Psoas muscle (tissue), 8 donors: ENCODE measurements around the gene LILRA6. TPM values are rescaled to one million over a fixed set of nuclear protein-coding genes. Genes with fewer than 3 reads are reported as not detected.
"Not testable (repeated sequence)": the region's sequence is repeated elsewhere in the genome, so short reads cannot be mapped to it uniquely, and the experiment has no call there.

Source experiments
- ATAC-seq, 4 donors: fragments of 200-7000 bp; cut with Tn5 transposase; one replicate each; pipeline ENCODE4 v1.9.1; 2020; ENCODE audit warnings: moderate library complexity in 3 of 4, mild to moderate bottlenecking in 2 of 4
- DNase-seq, 2 donors: peaks; one replicate each; pipeline ENCODE4 v3.0.0-alpha.2; 2020
- H3K27ac ChIP-seq: fragments of 200-600 bp; one replicate; pipeline ENCODE4 v1.8.0; 2022
- H3K27me3 ChIP-seq, 3 donors: fragments of 200-600 bp in 1 of 3; one replicate each; pipeline versions ENCODE4 v1.6.1 to v1.8.0; 2013 to 2022; ENCODE audit warnings: low read length in 2 of 3, mild to moderate bottlenecking in 2 of 3, moderate library complexity in 1 of 3; ENCODE audit not compliant: insufficient read depth in 3 of 3
- H3K36me3 ChIP-seq, 2 donors: fragments of 200-600 bp in 1 of 2; one replicate each; pipeline versions ENCODE4 v1.6.1 to v1.8.0; 2013 to 2022; ENCODE audit warnings: low read depth in 1 of 2, mild to moderate bottlenecking in 1 of 2, moderate library complexity in 1 of 2; ENCODE audit not compliant: insufficient read depth in 1 of 2
- H3K4me1 ChIP-seq: fragments of 200-600 bp; one replicate; pipeline ENCODE4 v1.8.0; 2022
- H3K4me3 ChIP-seq: fragments of 200-600 bp; one replicate; pipeline ENCODE4 v1.8.0; 2022; ENCODE audit warnings: mild to moderate bottlenecking
- H3K9me3 ChIP-seq: fragments of 200-600 bp; one replicate; pipeline ENCODE4 v1.8.0; 2022
- CTCF ChIP-seq: fragments of 200-600 bp; IDR thresholded peaks from one replicate; pipeline ENCODE4 v1.8.0; 2022; ENCODE audit warnings: antibody characterized with exemption
- WGBS, 3 donors: extraction: QIAGEN DNeasy Blood & Tissue Kit; methylation state at CpG; one replicate each; pipeline versions ENCODE4 v1.1.6 to v1.1.7; 2013; 5-methylcytosine and 5-hydroxymethylcytosine counted together
- intact Hi-C, 2 donors: fragments of 100-400 bp; cut with DNase I; formaldehyde crosslinking; loops; one replicate each; pipeline versions ENCODE4 v1.11.0 to v1.14.2; 2022
- polyA plus RNA-seq, 3 donors: library from polyadenylated mRNA; stranded (reverse); fragments of 200-250 nt; gene quantifications; one replicate each; pipeline ENCODE4 v1.2.3, GENCODE V29; 2013
- total RNA-seq, 4 donors: library from RNA; stranded (reverse); fragmentation: NEBNext Ultra II Directional in 2 of 4; extraction: Animal tissue kit (Norgen Biotek cat#: 25700) in 2 of 4; gene quantifications; one replicate each; pipeline versions ENCODE4 v1.2.1 to v1.2.4, GENCODE V29; 2021 to 2023
- donor health status: healthy with polysubstance abuse.
- donor health status: DM: no; HTN: no; CAD: no; lungs with moderate emphysema.
- donor health status: Bipolar disorder and iron deficiency.
- donor health status: healthy.
- donor health status: DM: yes; HTN: yes; CAD: no.
- donor health status: DM: no; HTN: no; CAD: no.
- donor health status: DM: no; HTN: no; CAD: no.
- donor health status: DM: yes; HTN: yes; CAD: no.

LILRA6 gene
- total and polyA plus RNA-seq, 7 donors, result 0.22 to 1.6 (median 0.54) TPM

GRCh38 chr19:54199401-54199800 is 43.2 kb downstream of the LILRA6 start:
- no peak for TF ChIP-seq CTCF
- Histone ChIP-seq H3K27me3 (no peaks in the 10 kb centered on the region), H3K27ac (no peak overlapping the region), H3K4me1 (peaks cover 28% of the 10 kb centered on the region), H3K9me3 (no peaks in the 10 kb centered on the region), H3K4me3 (no peak overlapping the region), H3K36me3 (peaks cover 8 to 50% of the 10 kb centered on the region in 2 donors)
- intact Hi-C loops, result no loop called here
- ATAC-seq (no peak), DNase-seq (no peak)
- 92% methylated on average over 16 of the region's 16 CpGs for WGBS, 3 donors

GRCh38 chr19:54197121-54197520 is 45.5 kb downstream of the LILRA6 start:
- Histone ChIP-seq H3K4me1 (peaks cover 9% of the 10 kb centered on the region), H3K27me3 (no peaks in the 10 kb centered on the region), H3K27ac (no peak overlapping the region), H3K36me3 (peaks cover 8 to 50% of the 10 kb centered on the region in 2 donors), H3K9me3 (no peaks in the 10 kb centered on the region), H3K4me3 (no peak overlapping the region)
- intact Hi-C loops, result no loop called here
- DNase-seq, result no peak
- TF ChIP-seq CTCF, result no peak
- ATAC-seq, result no peak
- 66 to 76% (median 69%) methylated on average over 3 of the region's 3 CpGs for WGBS, 3 donors

GRCh38 chr19:54196536-54196935 is 46.1 kb downstream of the LILRA6 start:
- H3K9me3 ChIP-seq, result no peaks in the 10 kb centered on the region
- no peak for TF ChIP-seq CTCF
- no peaks in the 10 kb centered on the region for H3K27me3 ChIP-seq
- H3K36me3 ChIP-seq, result peaks cover 6 to 49% of the 10 kb centered on the region in 2 donors
- H3K4me3 ChIP-seq, result no peak overlapping the region
- ATAC-seq (no peak), DNase-seq (no peak)
- 94 to 96% (median 94%) methylated on average over 7 of the region's 7 CpGs for WGBS, 3 donors
- intact Hi-C loops, result no loop called here
- no peak overlapping the region for H3K27ac ChIP-seq
- peaks cover 9% of the 10 kb centered on the region for H3K4me1 ChIP-seq

GRCh38 chr19:54194463-54194862 is 48.1 kb downstream of the LILRA6 start:
- ATAC-seq, H3K9me3 ChIP-seq: not testable (repeated sequence)
- 93 to 95% (median 95%) methylated on average over 12 of the region's 12 CpGs for WGBS, 3 donors

GRCh38 chr19:54193011-54193410 is 49.6 kb downstream of the LILRA6 start:
- ATAC-seq (no peak), DNase-seq (no peak)
- H3K9me3 ChIP-seq, result no peaks in the 10 kb centered on the region
- intact Hi-C loops, result no loop called here
- H3K4me1 ChIP-seq, result peaks cover 17% of the 10 kb centered on the region
- no peak overlapping the region for H3K27ac ChIP-seq
- WGBS, 3 donors, result 90 to 93% (median 91%) methylated on average over 11 of the region's 11 CpGs
- no peak for TF ChIP-seq CTCF
- no peak overlapping the region for H3K4me3 ChIP-seq
- H3K36me3 ChIP-seq, result peaks cover 6 to 44% of the 10 kb centered on the region in 2 donors
- no peaks in the 10 kb centered on the region for H3K27me3 ChIP-seq

More at GRCh38 chr19:54194463-54194862, 48.1 kb downstream of the LILRA6 start:
- H3K27ac ChIP-seq, DNase-seq, intact Hi-C loops, H3K27me3 ChIP-seq, H3K4me1 ChIP-seq, H3K4me3 ChIP-seq: not testable (repeated sequence)
- H3K36me3 ChIP-seq, result peaks cover 6 to 45% of the 10 kb centered on the region in 2 donors
